HG03060 (cell line): ENCODE measurements around the gene TMEM225.
"Not testable (repeated sequence)": the region's sequence is repeated elsewhere in the genome, so short reads cannot be mapped to it uniquely, and the experiment has no call there.

Experiments used
- ATAC-seq: cut with Tn5 transposase; IDR thresholded peaks from one replicate; pipeline ENCODE4 v1.9.1; 2021; ENCODE audit warnings: low read depth, moderate number of reproducible peaks; ENCODE audit not compliant: unreplicated experiment

TMEM225 gene, protein sequence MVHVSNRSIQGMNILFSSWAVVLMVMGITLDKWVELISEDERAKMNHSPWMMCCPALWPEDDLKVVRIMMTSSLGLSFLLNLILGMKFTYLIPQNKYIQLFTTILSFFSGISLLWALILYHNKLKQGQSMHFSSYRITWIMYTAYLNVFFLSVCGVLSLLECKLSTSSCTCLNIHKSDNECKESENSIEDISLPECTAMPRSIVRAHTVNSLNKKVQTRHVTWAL

DNA sequence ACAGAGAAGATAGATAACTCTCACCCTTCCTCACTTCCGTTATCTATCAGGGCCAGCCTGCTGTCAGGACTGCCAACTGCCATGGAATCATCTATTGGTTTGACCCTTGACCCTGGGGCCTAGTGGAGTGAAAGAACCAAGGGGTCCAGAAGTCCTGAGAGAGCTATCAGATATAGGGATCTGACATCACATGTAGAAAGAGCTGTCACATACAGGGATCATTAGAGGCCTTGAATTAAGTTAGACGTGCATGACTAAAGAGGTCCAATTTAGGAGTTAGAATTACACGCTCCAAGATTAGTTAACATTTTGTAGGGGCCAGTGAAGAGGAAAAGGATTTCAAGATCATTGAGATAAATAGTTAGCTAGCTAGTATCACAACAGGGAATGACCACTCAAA is at the start of gene TMEM225:
TMEM225 (minus strand) TSS at position 101 of the 400 bp plus-strand sequence. CDS start 245 bp downstream, outside the sequence.
- no peak for ATAC-seq

- no peak for ATAC-seq
Observed at GRCh38 chr11:123924027-123924426, 38.6 kb upstream of the TMEM225 start.

DNA sequence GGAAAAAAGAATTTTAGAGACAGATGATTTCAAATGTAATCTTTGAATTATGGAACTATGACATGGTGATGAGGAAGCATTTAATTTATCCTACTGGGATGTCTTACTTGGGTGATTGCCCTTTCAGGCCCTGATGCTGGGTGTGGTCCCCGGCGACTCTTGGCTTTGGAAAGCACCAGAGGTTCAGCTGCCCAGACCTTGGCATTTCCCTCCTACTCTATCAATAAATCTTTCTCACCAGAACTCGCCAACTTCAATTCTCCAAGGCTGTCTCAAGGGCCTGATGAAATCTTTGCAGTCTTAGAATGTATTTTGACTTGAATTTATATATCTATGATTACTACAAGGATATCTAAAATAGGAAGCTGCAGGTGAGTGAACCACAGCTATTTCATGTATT is 35.5 kb upstream of the TMEM225 start:
- no peak for ATAC-seq

GRCh38 chr11:123905826-123906225 is 20.4 kb upstream of the TMEM225 start:
- ATAC-seq = no peak

DNA sequence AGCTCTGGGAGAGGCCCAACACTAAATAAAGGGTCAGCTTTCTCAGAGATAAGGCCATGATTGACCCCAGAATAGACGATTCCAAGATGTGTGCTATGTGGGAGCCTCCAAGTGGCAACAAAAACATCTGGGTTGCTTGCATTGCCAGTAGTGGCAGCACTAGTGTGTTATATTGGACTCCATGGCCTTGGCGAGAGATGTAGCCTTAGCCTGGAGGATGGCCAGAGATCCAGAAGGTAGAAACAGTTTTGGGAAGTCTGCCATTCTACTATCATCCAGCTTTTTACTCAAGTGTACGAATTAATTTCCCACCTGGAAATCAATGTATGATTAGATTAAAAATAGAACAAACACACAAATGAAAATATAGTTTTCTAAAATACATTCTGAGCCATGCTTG is 19.5 kb upstream of the TMEM225 start:
- no peak for ATAC-seq

- ATAC-seq = peak; percentile 84
Observed at GRCh38 chr11:123903932-123904331, 18.5 kb upstream of the TMEM225 start.

GRCh38 chr11:123901867-123902266 is 16.4 kb upstream of the TMEM225 start, which contains the start of gene OR8D4:
OR8D4 (plus strand) TSS chr11:123902167; CDS start chr11:123906432, 4,265 bp downstream.
- no peak for ATAC-seq

DNA sequence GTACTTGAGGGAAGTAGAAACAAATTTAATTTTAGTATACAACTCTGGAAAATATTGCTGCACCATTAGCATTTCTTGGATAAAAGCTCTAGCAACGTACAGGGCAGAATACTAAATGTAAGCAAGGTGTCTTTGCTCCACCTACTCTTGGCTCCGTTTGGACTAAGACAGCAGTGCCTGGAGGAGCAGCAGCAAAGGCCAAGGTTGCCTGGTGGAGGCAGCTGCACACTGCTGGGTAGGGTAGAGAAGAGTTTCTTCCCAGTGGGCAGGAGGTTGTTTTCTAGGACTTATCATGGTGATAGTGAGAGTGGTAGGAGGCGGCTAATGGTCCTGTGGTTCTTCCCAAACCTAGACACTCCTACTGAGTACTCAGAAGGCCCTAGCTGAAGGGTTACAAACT is 14.3 kb upstream of the TMEM225 start:
- no peak for ATAC-seq

DNA sequence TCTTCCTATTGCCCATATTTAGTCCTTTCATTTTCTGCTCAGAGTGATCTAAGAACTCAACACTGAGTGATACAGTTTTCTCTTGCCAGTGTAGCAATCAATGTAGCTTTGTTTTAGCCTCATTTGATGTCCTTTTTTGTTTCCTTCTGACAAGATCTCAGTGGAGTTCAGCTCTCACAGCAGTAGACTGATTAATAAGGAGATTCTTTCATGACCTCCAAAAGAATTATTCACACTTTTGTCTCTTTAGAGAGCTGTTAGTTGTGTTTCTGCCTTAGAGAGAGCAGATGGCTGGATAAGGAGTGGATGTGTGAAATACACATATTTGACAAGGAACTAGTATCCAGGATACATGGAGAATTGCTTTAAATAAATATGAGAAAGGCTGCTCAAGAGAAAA is 6.6 kb upstream of the TMEM225 start:
- no peak for ATAC-seq

- no peak for ATAC-seq
Observed at GRCh38 chr11:123880912-123881311, 4.6 kb downstream of the TMEM225 start.

GRCh38 chr11:123867795-123868194 is 17.7 kb downstream of the TMEM225 start:
- ATAC-seq = not testable (repeated sequence)

DNA sequence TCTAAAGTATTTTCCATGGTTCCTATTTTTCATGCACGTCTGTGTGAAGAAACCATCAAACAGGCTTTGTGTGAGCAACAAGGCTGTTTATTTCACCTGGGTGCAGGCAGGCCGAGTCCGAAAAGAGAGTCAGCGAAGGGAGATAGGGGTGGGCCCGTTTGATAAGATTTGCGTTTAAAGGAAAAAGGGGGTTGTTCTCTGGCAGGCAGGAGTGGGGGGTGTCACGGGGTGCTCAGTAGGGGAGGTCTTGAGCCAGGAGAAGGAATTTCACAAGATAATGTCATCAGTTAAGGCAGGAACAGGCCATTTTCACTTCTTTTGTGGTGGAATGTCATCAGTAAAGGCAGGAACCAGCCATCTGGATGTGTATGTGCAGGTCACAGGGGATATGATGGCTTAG is 20.2 kb downstream of the TMEM225 start:
- not testable (repeated sequence) for ATAC-seq

DNA sequence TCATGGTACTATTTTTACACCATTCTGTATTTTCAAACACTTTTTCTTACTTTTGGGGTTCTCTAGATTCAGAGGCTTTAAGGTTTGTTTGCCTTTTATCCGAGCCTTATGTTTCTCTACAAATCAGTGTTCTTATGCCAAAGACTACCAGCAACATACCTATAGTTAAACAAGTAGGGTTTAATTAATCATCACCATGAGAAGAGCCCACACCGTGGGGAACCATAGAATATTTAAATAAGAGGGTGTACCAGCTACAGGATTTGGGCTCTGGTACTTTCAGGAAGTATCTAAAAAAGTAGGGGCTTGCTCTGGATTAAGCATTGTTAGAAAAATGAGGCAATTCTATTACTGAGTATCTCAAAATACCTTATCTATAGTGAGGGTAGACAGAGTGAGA is 25.7 kb downstream of the TMEM225 start:
- ATAC-seq = no peak

- ATAC-seq = no peak
Observed at GRCh38 chr11:123856444-123856843, 29.0 kb downstream of the TMEM225 start.

DNA sequence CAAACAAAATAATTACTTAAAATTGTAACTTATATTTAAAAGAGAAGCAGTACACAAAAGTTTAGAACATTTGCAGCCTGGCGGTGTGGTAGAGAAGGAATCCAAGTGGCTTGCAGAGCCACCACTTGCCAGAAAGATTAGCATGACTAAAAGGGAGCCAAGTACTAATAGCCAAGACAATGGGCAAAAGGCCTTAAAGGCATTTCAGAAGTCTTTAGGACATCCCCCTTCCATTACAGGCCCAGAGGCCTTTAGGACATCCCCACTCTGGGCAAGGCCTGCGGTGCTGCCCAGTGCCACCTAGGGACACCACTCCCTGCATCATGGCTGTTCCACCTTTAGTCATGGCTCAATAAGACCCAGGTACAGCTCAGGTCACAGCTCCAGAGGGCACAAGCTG is 32.4 kb downstream of the TMEM225 start:
- no peak for ATAC-seq

DNA sequence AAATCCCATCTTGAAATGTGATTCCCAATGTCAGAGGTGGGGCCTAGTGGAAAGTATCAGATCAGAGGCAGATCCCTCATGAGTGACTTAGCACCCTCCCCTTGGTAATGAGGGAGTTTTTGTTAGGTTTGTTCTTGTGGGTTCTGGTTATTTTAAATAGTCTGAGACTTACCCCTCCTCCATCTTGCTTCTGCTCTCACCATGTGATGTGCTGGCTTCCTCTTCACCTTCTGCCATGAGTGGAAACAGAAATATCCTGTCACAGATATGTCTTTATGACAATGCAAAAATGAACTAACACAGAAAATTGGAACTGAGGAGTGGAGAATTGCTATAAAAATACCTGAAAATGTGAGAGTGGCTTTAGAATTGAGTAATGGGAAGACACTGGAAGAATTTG is 33.1 kb downstream of the TMEM225 start:
- no peak for ATAC-seq

DNA sequence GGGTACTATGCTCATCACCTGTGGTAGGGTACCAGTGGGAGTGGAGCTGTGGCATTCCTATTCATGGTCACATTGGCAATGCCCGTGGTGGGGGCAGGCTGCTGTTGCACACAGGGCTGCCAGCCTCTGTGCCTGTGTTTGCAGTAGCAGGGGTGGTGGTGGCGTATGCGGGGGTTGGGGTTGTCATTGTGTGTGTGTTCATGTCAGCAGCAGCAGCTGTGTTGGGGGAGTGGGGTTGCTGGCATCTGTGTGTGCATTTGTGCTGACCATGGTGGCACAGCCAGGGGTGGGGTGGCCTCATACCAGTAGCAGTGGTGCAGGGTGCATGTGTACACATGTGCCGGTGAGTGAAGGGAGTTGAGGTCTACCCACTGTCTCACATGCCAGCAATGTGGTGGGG is 34.4 kb downstream of the TMEM225 start:
- no peak for ATAC-seq

DNA sequence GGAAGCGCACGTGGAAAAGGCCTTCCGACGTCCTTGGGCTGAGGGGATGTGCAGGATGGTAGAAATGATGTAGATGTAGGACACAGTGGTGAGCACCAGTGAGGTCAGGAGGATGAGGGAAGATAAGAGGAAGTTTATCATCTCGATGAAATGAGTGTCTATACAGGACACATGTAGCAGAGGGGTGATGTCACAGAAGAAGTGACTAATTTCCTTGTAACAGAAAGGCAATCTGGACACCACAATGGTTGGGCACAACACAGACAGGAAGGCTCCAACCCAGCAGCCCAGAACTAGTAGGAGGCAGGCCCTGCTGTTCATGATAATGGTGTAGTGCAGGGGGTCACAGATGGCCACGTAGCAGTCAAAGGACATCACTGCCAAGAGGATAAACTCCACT is 44.3 kb downstream of the TMEM225 start:
- ATAC-seq = no peak

DNA sequence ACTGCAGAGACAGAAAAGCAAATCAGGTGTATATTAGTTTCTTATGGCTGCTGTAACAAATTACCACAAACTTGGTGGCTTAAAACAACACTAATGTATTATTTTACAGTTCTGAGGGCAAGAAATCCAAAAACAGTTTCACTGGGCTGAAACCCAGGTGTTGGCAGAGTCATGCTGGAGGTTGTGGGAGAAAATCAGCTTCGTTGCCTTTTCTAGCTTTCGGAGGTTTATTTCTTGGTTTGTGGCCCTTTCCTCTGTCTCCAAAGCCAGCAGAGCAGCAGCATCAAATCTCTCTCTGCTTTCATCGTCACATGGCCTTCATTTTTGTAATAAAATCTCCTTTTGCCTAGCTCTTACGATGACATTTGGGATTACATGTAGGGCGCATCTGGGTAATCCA is 46.3 kb downstream of the TMEM225 start:
- no peak for ATAC-seq

GRCh38 chr11:123838659-123839058 is 46.8 kb downstream of the TMEM225 start:
- ATAC-seq = no peak

DNA sequence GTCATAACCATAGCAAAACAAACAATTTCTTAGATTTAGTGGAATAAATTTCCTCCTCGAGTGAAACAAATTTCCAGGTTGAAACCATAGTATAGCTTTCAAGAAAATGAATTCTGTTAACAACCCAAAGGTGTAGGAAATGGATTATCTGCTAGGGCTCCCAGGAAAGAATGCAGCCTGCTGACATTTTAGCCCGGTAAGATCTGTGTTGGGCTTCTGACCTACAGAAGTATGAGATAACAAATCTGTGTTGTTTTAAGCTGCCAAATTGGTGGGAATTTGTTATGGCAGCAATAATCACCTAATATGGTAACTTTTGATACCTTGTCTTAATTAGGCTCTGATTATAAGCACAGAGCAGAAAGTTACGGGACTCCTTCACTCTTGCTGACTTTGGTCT is 47.3 kb downstream of the TMEM225 start:
- ATAC-seq = no peak

DNA sequence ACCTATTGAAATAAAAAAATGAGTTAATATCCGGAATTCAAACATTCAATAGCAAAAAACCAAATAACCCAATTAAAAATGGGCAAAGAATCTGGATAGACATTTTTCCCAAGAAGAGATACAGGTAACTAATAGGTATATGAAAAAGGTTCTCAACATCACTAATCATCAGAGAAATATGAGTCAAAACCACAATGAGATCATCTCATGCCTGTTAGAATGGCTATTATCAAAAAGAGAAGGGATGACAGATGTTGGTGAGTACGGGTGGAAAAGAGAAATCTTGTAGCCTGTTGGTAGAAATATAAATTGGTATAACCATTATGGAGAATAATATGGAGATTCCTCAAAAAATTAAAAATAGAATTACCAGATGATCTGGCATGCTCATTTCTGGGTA is 52.4 kb downstream of the TMEM225 start:
- ATAC-seq = no peak
